ENCODE results near the gene MMP24.
"Not testable (repeated sequence)": the region's sequence is repeated elsewhere in the genome, so short reads cannot be mapped to it uniquely, and the experiment has no call there.

Gene MMP24

GRCh38 chr20:35226126-35226883 lies at the start of gene MMP24:
TSS of gene MMP24 (plus strand) at chr20:35226690. CDS start at chr20:35226739, 49 bp downstream.
- no peak for DNase-seq

DNA sequence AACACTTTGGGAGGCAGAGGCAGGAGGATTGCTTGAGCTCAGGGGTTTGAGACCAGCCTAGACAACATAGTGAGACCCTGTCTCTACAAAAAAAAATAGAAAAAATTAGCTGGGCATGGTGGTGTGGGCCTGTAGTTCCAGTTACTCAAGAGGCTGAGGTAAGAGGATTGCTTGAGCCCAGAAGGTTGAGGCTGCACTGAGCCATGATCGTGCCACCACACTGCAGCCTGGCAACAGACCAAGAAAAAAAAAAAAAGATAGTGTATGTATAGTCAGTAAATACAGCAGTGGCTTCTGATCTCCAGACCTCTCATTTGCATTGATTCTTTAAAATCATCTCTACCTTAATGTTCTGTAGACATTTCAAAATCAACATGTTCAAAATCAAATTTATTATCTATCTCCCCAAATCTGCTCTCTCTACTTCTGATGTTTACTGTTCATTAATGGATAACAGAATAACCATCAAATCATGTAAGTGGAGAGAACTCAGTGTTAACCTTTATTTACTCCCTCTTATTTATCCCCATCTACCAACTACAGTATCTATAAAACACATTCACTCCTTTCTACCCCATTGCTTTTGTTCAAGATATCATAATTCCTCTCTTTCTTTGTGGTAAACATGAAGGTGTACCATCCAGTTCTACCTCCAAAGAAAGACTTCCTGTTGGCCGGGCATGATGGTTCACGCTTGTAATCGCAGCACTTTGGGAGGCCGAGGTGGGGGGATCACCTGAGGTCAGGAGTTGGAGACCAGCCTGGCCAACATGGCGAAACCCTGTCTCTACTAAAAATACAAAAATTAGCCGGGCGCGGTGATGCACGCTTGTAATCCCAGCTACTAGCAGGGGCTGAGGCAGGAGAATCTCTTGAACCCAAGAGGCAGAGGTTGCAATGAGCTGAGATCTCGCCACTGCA lies 46.9 kb upstream of the MMP24 start:
- no peak for DNase-seq

GRCh38 chr20:35180266-35180665 lies 46.2 kb upstream of the MMP24 start:
- DNase-seq: no peak

DNA sequence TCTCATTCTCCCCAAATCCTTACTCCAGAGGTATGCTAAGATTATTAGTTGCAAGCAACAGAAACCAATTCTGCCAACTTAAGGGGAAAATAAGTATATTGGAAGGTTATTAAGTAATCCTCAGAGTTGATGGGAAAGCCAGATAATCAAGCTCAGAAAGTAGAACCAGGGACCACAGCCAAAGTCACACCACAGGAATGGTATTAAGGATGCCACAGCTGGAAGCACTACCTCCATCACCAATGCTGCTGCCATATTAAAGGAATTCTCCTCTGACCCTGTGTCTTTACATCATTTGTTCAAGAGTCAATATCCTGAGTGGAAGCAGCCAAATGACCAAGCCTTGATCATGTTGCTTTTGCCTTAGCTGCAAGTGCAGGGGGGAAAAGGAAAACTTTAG lies 44.8 kb upstream of the MMP24 start:
- no peak for DNase-seq

GRCh38 chr20:35186691-35187289 lies 39.7 kb upstream of the MMP24 start:
- DNase-seq: not testable (repeated sequence)

DNA sequence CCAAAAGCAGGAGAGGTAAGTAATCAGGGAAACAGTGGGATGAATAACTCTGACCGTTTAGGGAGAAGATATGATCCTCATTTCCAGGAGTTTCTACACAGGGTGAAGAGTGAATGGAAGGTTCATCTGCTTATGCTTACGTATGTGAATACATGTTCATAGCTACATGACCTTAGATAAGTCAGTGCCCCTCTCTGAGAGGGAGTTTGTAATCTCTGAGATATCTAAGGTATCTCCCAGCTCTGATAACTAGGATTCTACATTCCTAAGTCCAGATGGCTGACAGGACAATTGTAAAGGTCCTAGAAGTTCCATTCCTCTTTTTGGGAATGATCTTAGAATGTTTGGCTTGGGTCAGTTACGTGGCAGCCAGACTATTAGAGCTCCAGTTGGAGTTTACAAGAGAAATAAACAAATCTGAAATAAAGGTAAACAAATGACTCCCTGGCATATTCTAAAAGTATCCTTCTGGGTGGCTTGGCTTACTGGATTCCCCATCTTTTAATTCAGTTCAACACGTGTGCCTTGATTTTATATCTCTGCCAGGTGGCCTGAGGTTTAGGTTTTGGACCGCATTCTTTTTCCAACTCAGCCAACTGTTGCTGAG lies 38.8 kb upstream of the MMP24 start:
- DNase-seq: no peak

GRCh38 chr20:35189223-35189622 lies 37.3 kb upstream of the MMP24 start:
- not testable (repeated sequence) for DNase-seq

GRCh38 chr20:35190556-35190955 lies 35.9 kb upstream of the MMP24 start:
- no peak for DNase-seq

GRCh38 chr20:35191419-35192117 lies 34.9 kb upstream of the MMP24 start:
- DNase-seq: no peak

- no peak for DNase-seq
Observed at GRCh38 chr20:35192118-35192872, 34.2 kb upstream of the MMP24 start.

GRCh38 chr20:35193031-35193791 lies 33.3 kb upstream of the MMP24 start:
- not testable (repeated sequence) for DNase-seq

DNA sequence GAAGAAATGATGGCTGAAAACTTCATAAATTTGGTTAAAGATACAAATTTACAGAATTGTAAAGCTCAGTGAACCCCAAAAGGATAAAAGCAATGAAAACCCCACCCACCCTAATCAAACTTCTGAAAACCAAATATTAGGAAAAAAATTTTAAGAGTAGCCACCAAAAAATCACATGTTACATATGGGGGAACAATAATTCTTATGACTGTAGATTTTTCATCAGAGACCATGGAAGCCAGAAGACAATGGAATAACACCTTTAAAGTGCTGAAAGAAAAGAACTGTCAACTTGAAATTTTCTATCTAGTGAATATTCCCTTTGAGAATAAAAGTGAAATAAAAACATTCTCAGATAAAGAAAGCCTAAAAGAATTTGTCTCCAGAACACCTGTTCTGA lies 30.2 kb upstream of the MMP24 start:
- no peak for DNase-seq

DNA sequence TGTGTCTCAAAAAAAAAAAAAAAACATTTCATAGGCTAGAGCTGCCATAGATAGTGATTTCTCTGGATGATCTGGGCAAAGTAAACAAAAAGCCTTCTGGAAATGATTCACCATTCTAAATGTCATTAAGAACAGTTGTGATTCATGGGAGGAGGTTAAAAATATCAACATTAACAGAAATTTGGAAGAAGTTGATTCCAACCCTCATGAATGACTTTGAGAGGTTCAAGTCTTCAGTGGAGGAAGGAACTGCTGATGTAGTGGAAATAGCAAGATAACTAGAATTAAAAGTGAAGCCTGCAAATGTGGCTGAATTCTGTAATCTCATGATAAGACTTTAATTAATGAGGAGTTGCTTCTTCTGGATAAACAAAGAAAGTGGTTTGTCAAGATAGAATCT lies 26.8 kb upstream of the MMP24 start:
- DNase-seq: no peak

GRCh38 chr20:35200267-35200666 lies 26.2 kb upstream of the MMP24 start:
- no peak for DNase-seq

DNA sequence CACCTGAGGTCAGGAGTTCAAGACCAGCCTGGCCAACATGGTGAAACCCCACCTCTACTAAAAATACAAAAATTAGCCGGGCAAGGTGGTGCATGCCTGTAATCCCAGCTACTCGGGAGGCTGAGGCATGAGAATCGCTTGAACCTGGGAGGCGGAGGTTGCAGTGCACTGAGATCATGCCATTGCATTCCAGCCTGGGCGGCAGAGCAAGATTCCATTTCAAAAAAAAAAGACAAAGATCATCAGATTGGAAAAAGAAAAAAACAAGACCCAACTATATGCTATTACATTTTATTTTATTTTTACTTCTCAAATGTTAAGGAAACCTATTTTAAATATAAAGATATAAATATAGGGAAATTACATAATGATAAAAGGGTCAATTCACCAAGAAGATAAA lies 25.0 kb upstream of the MMP24 start:
- DNase-seq: not testable (repeated sequence)

DNA sequence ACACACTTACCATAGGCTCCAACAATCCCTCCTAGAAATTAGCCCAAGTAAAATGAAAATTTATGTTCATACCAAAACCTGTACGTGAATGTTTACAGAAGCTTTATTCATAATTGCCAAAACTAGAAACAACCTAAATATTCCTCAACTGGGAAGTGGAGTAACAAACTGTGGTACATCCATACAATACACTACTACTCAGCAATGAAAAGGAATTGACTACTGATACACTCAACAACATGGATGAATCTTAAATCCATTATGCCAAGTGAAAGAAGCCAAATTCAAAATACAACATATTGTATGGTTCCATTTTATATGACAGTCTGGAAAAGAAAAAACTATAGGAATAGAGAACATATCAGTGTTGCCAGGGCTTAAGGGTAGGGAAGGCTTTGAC lies 19.7 kb upstream of the MMP24 start:
- no peak for DNase-seq

GRCh38 chr20:35207950-35208611 lies 18.4 kb upstream of the MMP24 start:
- DNase-seq: peak; percentile 76 to 82

DNA sequence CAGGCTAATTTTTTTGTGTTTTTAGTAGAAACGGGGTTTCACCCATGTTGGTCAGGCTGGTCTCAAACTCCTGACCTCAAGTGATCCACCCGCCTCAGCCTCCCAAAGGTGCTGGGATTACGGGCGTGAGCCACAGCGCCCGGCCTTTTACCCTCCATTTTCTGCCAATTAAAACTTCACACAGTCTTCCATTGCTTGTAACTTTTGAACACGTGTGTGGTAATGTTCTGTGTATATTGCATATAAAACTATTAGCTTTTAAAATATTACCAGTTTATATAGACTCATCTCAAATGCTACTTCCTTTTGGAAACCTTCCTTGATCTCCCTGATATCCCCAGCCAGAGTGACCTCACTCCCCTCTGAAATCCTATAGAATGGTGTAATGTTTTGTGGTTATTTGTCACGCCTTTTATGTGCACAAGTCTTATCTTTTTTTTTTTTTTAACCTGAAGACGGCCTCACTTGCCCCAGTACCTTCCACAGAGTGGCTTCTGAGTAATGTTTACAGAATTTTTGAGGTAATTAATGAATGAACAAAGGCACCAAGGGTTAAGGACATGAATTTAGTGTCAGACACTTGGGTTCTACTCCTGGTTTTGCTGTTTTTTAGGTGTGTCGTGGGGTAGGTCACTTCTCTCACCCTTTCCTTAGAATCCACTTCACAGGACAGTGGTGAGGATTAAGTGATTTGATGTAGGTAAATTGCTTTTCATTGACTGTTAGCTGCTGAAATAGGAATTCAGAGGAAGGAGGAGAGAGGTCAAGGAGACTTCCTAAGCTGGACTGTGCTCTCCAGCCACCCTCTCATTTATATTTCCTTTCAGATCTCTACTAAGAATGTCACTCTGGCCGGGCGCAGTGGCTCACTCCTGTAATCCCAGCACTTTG lies 11.2 kb upstream of the MMP24 start:
- DNase-seq: no peak

DNA sequence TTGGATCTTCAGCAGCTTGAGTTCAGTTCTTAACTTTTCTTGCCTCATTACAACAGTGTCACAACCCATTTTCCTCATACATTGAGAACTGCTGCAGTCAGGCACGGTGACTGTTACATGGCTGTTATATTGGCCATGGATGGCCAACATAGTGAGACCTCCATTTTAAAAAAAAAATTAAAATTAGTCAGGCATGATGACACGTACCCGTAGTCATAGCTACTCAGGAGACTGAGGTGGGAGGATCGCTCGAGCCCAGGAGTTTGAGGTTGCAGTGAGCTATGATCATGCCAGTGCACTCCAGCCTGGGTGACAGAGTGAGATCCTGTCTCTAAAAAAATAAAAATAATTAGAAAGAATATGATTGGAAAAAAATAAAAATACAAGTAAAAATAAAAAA lies 9.9 kb upstream of the MMP24 start:
- DNase-seq: no peak

All from CD4-positive, alpha-beta T cell treated with Interleukin-4 for 1 hour (primary cell).